Lung microvascular endothelial cell (primary cell): ENCODE results near the gene SLC18B1. TPM values are rescaled to one million over a fixed set of nuclear protein-coding genes. Genes with fewer than 3 reads are reported as not detected.

Experiments
- DNase-seq, 2 donors: peaks; one replicate each; pipeline versions ENCODE4 v3.0.0 to v3.0.0-alpha.2; 2010; ENCODE audit warnings: low read depth in 2 of 2
- total RNA-seq: library from RNA; depleted of rRNA; stranded (reverse); fragments of >200 nt; gene quantifications from 2 replicates; pipeline ENCODE4 v1.2.1, GENCODE V29; 2014

SLC18B1 gene
- total RNA-seq, result 5.4 and 7.8 TPM in 2 replicates

- peak in 1 of 2 donors; percentile 35 for DNase-seq
Observed at GRCh38 chr6:132797951-132798868, at the start of gene SLC18B1. SLC18B1 (minus strand) TSS chr6:132798637; CDS start chr6:132798456, 181 bp downstream.

GRCh38 chr6:132843316-132844035 lies 45.0 kb upstream of the SLC18B1 start:
- no peak for DNase-seq

GRCh38 chr6:132841966-132842365 lies 43.5 kb upstream of the SLC18B1 start:
- DNase-seq, result no peak

GRCh38 chr6:132832891-132833290 lies 34.5 kb upstream of the SLC18B1 start:
- DNase-seq, result no peak

GRCh38 chr6:132830334-132830751 lies 31.9 kb upstream of the SLC18B1 start:
- peak; percentile 32 to 69 for DNase-seq

GRCh38 chr6:132820629-132821381 lies 22.4 kb upstream of the SLC18B1 start:
- DNase-seq, result peak in 1 of 2 donors; percentile 9

- DNase-seq, result no peak
Observed at GRCh38 chr6:132819405-132820161, 21.1 kb upstream of the SLC18B1 start.

GRCh38 chr6:132818404-132819359 lies 20.2 kb upstream of the SLC18B1 start:
- no peak for DNase-seq

GRCh38 chr6:132817554-132818403 lies 19.3 kb upstream of the SLC18B1 start:
- DNase-seq, result no peak

GRCh38 chr6:132816660-132817059 lies 18.2 kb upstream of the SLC18B1 start:
- DNase-seq, result no peak

- peak in 1 of 2 donors; percentile 33 for DNase-seq
Observed at GRCh38 chr6:132814716-132815570, 16.5 kb upstream of the SLC18B1 start.

- peak; percentile 67 to 75 for DNase-seq
Observed at GRCh38 chr6:132813173-132813856, 14.9 kb upstream of the SLC18B1 start.

- no peak for DNase-seq
Observed at GRCh38 chr6:132812756-132813172, 14.3 kb upstream of the SLC18B1 start.

GRCh38 chr6:132812255-132812732 lies 13.9 kb upstream of the SLC18B1 start:
- DNase-seq, result peak in 1 of 2 donors; percentile 27

GRCh38 chr6:132811276-132811675 lies 12.8 kb upstream of the SLC18B1 start:
- DNase-seq, result no peak

GRCh38 chr6:132805548-132805947 lies 7.1 kb upstream of the SLC18B1 start:
- DNase-seq, result no peak

GRCh38 chr6:132804251-132804650 lies 5.8 kb upstream of the SLC18B1 start:
- DNase-seq, result no peak
